ENCODE measurements around the gene FOXL2.

- TF ChIP-seq CTCF (IDR thresholded peaks at IDR 0.05) (no peak), REST (IDR thresholded peaks at IDR 0.05) (no peak), EP300 (IDR thresholded peaks at IDR 0.05) (no peak)
Measured at GRCh38 chr3:138907539-138907938, 39.4 kb downstream of the FOXL2 start.
